NCI-H128 (cell line): Measurements from ENCODE around the gene LENG9.

Source experiments
- DNase-seq: peaks from one replicate; lab custom pipeline; 2025; ENCODE audit not compliant: unreplicated experiment; lab: John Stamatoyannopoulos, UW

LENG9 gene

GRCh38 chr19:54439174-54439851 is 24.3 kb downstream of the LENG9 start:
- no peak for DNase-seq

GRCh38 chr19:54436628-54437252 is 26.8 kb downstream of the LENG9 start:
- DNase-seq, result no peak

DNA sequence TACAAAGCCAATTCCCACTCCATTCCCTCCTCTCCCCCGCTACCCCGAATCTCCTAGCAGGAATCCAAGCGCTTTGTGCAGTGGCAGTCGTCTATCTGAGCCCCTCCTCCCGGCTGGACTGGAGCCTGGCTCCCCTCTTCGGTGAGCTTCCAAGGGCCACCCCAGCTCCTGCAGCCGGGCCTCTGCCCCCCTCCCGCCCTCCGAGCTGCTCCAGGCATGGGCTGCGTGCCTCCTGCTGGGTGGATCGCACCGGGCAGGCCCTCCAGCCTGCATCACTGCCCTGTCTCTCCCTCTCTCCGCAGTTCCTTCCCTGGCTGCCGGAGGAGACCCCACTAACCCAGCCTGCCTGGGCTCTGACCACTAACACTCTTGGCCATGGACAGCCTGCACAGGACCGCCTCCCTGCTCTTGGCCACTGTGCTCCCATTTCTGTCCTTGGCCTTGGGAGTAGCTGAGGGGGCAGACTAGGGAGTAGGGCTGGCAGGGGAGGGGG is 27.5 kb downstream of the LENG9 start:
- no peak for DNase-seq

DNA sequence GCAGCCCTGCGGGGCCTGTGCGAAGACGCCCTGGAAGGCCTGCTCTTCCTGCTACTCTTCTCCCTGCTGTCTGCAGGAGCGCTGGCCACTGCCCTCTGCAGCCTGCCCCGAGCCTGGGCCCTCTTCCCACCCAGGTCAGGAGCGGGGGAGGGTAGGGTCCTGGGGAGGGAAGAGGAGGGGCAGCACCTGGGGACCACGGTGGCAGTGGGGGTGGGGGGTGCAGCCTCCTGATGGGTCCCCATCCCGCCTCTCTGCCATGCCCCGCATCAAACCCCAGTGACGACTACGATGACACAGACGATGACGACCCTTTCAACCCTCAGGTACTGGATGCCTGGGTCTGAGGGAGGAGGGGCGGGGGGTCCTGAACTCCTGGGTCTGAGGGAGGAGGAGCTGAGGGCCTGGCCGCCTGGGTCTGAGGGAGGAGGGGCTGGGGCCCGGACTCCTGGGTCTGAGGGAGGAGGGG is 28.0 kb downstream of the LENG9 start:
- no peak for DNase-seq

DNA sequence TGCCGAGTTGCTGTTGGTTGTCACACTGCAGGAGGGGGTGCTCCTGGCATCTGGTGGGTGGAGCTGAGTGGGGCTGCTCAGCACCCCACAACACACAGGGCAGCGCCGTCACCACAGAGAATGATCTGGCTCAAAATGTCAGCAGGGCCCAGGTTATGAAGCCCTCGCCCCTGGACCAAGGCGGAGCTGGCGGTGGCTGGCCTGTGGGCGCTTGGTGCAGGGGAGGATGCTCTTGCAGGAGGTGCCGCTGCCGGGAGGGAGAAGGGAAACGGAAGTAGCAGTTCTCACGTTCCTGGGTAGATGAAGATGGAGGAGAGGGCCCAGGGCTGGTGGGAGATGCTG is 28.7 kb downstream of the LENG9 start:
- no peak for DNase-seq

DNA sequence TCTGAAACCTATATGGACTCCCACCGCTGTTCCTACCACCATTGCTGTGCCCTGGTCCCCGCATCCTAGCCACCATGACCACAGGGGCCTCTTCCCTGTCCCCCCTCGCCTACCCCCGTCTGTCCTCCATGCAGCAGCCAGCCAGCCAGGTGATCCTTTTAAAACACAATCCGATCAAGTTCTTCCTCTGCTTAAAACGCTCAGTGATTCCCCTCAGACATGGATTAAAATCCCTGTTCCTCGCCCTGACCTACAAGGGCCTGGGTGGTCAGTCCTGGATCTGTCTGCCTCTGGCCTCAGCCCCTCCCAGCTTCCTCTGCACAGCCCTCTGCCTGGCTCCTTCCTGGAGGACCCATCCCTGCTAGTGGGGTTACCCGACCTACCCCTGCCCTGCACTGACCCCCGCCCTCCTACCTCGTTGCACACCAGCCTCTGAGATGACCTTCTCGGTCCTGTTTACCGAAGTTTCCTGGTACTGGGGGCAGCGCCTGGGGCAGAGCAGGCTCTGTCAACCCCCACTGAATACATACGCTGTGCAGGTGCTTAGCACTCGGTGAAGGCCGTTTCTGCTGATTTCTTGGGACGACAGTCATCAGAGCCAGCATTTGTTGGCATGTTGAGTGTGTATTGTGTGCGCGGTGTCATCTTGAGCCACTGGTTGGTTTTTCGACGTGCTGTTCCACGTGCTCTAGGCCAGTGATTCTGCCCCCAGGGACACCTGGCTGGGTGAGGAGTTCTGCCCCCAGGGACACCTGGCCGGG is 29.3 kb downstream of the LENG9 start:
- DNase-seq, result no peak

- DNase-seq, result no peak
Measured at GRCh38 chr19:54433697-54434096, 29.9 kb downstream of the LENG9 start.

- no peak for DNase-seq
Measured at GRCh38 chr19:54432144-54432738, 31.3 kb downstream of the LENG9 start.

DNA sequence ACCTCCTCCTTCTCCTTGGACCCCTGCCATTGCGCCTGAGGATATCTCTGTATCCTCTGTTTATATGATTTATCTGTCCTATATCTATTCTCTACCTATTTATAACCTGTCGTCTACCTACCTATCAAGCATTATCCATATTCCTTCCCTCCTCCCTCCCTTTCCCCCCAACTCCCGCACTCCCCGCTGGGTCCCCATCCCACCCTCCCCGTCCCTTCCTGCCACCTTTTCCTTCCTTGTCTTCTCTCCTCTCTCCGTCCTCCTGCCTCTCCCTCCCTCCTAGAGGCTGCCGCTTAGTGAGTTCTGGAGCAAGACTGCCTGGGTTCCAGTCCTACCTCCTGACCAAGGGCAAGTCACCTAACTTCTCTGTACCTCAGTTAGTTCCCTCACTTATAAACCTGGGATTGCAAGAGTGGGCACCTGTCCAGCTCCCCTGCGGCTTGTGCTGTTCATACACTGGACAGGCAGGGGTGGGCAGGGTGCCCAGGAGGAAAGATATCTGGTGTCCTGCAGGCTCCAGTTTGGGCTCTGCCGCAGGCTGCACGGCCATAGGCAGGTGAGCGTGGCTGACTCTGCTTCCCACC is 32.2 kb downstream of the LENG9 start:
- no peak for DNase-seq

DNA sequence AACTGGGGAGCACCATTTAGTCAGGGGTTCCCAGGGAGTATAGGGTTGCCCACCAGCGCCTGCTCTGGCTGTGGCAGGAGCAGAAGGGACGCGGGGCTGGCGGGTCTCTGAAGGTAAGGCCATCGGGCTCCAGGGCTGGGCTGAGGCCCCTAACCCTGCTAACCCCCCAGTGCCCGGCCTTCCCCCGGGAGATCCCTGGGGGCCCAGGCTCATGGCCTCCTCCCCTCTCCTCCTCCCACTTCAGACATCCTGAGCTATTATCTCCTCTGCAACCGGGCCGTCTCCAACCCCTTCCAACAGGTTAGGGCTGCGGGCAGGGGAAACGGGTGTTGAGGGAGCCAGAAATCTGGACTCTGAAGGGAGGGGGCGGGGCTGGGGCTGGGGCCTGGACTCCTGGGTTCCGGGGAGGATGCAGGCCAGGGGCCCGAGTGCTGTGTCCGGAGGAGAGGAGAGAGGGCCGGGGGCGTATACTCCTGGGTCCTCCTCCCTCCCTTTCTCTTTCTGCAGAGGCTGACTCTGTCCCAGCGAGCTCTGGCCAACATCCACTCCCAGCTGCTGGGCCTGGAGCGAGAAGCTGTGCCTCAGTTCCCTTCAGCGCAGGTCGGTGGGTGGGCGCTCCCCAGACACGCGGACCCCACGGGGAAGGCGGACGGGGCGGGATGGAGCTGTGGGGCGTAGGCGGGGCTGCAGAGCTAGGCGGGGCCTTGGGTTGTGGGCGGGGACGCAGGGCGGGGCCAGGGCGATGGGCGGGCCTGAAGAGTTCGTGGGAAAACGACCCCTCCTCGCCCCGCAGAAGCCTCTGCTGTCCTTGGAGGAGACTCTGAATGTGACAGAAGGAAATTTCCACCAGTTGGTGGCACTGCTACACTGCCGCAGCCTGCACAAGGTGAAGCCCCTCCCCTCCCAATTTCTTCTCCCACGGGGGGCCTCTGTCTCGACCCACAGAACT is 33.0 kb downstream of the LENG9 start:
- DNase-seq, result no peak

DNA sequence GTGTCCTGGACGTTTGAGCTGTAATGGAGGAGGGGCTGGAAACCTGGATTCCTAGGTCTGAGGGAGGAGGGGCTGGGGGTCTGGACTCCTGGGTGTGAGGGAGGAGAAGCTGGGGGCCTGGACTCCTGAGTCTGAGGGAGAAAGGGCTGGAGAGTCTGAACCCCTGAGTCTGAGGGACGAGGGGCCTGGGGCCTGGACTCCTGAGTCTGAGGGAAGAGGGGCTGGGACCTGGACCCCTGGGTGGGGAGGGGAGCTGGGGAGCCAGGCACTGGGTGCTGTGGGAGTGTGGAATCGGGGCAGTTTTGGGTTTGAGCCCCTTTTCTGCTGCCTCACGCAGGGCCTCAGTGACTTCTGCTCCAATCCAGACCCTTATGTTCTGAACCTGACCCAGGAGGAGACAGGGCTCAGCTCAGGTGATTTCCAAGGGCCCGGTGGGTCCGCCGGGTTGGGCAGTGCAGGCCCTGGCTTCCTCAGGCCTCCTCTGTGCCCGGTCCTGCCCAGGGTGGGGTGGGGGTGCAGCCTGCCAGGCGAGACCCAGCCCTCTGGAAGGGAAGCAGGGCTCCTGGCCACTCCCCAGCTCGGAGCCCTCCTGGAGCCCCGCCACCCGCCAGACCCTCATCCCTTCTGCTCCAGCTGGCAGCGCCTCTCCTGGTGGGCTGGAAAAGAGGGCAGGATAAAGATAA is 33.9 kb downstream of the LENG9 start:
- DNase-seq, result no peak

DNA sequence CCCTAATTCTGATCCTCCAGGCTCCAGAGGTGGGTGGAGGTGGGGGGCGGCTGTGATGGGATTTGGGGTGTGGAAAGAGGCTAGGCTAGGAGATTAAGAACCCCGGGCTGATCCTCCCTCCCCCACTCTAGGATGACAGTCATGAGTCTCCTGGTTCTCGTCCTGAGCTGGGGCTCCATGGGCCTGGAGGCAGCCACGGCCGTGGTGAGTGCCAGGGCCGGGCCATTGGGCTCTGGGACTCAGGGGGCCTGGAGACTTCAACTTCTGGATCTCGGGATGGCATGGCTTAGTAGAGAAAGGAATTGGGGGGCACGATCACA is 34.4 kb downstream of the LENG9 start:
- no peak for DNase-seq

GRCh38 chr19:54428323-54429175 is 35.0 kb downstream of the LENG9 start:
- no peak for DNase-seq

- no peak for DNase-seq
Measured at GRCh38 chr19:54427586-54427985, 36.0 kb downstream of the LENG9 start.

DNA sequence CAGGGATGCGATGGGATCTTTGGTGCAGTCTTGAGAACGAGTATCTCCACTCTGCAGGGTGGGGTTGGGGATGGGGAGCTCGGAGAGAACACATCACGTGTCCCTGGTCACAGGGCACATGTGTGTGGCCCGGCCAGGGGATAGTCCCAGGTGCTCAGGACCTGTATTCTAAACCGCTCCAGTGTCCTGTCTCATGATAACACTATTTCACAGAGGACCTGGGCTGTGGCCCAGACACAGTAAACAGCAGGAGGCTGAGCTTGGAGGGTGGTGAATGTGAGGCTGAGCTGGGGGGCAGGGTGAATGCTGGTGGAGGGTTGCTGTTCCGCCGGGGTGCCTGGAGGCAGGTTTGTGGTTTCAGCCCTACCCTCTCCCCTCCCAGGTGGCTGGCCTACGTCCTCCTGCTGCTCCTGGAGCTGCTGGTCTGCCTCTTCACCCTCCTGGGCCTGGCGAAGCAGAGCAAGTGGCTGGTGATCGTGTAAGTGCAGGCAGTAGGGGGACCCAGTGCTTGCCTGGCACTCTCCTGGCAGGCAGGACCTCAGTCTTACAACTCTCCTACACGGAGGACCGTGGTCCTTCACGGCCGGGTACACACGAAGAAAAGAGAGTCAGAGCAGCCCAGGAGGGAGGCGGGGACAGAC is 37.2 kb downstream of the LENG9 start:
- no peak for DNase-seq

GRCh38 chr19:54425382-54425723 is 38.2 kb downstream of the LENG9 start:
- DNase-seq, result no peak

DNA sequence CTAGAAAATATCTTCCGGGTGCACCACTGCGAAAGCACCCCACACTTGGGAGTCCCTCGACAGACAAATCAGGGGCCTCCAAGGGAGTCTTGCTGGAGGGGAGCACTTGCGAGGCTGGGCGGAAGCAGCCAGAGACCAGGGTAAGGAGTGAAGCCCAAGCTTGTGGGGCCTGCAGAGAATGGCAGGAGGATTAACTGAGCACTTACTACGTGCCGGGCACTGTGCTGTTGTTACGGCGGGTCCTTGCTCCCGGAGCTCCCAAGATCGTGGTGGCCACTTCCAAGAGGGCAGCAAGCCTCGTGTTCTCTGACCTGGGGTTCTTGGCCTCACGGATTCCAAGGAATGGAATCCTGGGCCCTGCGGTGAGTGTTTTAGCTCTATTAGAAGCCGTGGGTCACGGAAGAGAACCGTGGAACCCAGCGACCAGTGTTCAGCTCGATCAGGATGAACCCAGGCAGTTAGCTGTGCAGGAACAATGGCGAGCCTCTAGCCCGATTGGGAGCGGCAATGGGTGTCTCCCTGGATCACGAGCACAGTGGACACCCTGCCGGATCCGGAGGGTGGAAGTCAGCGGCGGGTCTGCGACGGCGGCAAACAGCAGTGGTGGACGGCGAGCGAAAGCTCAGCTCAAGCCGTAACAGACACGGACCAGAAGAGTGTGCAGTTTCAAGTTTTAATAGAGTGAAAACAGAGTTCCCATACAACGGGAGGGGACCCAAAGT is 38.8 kb downstream of the LENG9 start:
- no peak for DNase-seq

- DNase-seq, result no peak
Measured at GRCh38 chr19:54424201-54424600, 39.4 kb downstream of the LENG9 start.
